Measurements from ENCODE around the gene ZNF668.

GRCh38 chr16:31113121-31114120 lies 39.4 kb upstream of the ZNF668 start:
- TF ChIP-seq CTCF (IDR thresholded peaks at IDR 0.05) (no peak), POLR2A (IDR thresholded peaks at IDR 0.05) (no peak)
